ENCODE results near the gene ARHGAP10. TPM values are rescaled to one million over a fixed set of nuclear protein-coding genes. Genes with fewer than 3 reads are reported as not detected.

ARHGAP10 gene
- total RNA-seq, 3 donors from 2014 or later (not counting 1 experiment from before 2014, with no cell fraction given) = 13.9 to 28.7 (median 23.2) TPM

- intact Hi-C loops (cut with micrococcal nuclease) = no loop called here
- no peaks in the 10 kb centered on the region for H3K27me3 Mint-ChIP-seq (ENCODE audit: low read depth in 2 of 2)
- H3K27ac Mint-ChIP-seq = no peak overlapping the region
Observed at GRCh38 chr4:147765121-147765529, 33.2 kb downstream of the ARHGAP10 start.

GRCh38 chr4:147768113-147768512, 36.2 kb downstream of the ARHGAP10 start:
- DNase-seq (no peak), ATAC-seq (no peak)

More at GRCh38 chr4:147765121-147765529, 33.2 kb downstream of the ARHGAP10 start:
- H3K27me3 ChIP-seq (ENCODE audit: control insufficient read depth, insufficient read depth, low read length) = no peaks in the 10 kb centered on the region
- no peak for TF ChIP-seq CTCF (IDR thresholded peaks at IDR 0.05)
- Mint-ChIP-seq H3K36me3 (no peaks in the 10 kb centered on the region), H3K4me3 (no peak overlapping the region), H3K4me1 (peaks cover 32 to 42% of the 10 kb centered on the region in 2 donors), H3K9me3 (no peaks in the 10 kb centered on the region)
- H3K36me3 ChIP-seq (ENCODE audit: control insufficient read depth, insufficient read depth, low read length) = no peaks in the 10 kb centered on the region
- H3K27ac ChIP-seq (ENCODE audit: low read length) = no peak overlapping the region
- no peaks in the 10 kb centered on the region for H3K4me1 ChIP-seq (ENCODE audit: control insufficient read depth, insufficient read depth, low read length)
- no peak for DNase-seq
- no peaks in the 10 kb centered on the region for H3K9me3 ChIP-seq (ENCODE audit: control insufficient read depth, insufficient read depth, low read length)
- WGBS (ENCODE audit: insufficient coverage) = 94% methylated on average over 3 of the region's 3 CpGs
- H3K4me3 ChIP-seq (ENCODE audit: low read length) = no peak overlapping the region
- no peak for ATAC-seq

GRCh38 chr4:147769386-147769785, 37.5 kb downstream of the ARHGAP10 start:
- TF ChIP-seq CTCF (IDR thresholded peaks at IDR 0.05) = no peak
- WGBS (ENCODE audit: insufficient coverage) = 100% methylated on average over 4 of the region's 4 CpGs

More at GRCh38 chr4:147768113-147768512, 36.2 kb downstream of the ARHGAP10 start:
- Histone ChIP-seq H3K27me3 (ENCODE audit: control insufficient read depth, insufficient read depth, low read length) (no peaks in the 10 kb centered on the region), H3K27ac (ENCODE audit: low read length) (no peak overlapping the region), H3K9me3 (ENCODE audit: control insufficient read depth, insufficient read depth, low read length) (no peaks in the 10 kb centered on the region), H3K4me3 (ENCODE audit: low read length) (no peak overlapping the region), H3K36me3 (ENCODE audit: control insufficient read depth, insufficient read depth, low read length) (no peaks in the 10 kb centered on the region), H3K4me1 (ENCODE audit: control insufficient read depth, insufficient read depth, low read length) (no peaks in the 10 kb centered on the region)
- intact Hi-C loops (cut with micrococcal nuclease) = no loop called here
- no peaks in the 10 kb centered on the region for H3K27me3 Mint-ChIP-seq (ENCODE audit: low read depth in 2 of 2)
- H3K9me3 Mint-ChIP-seq = no peaks in the 10 kb centered on the region
- H3K36me3 Mint-ChIP-seq = no peaks in the 10 kb centered on the region
- WGBS (ENCODE audit: insufficient coverage) = 100% methylated on average over 2 of the region's 4 CpGs
- no peak overlapping the region for H3K4me3 Mint-ChIP-seq
- TF ChIP-seq CTCF (IDR thresholded peaks at IDR 0.05) = no peak
- H3K27ac Mint-ChIP-seq = no peak overlapping the region
- peaks cover 12 to 33% of the 10 kb centered on the region in 2 donors for H3K4me1 Mint-ChIP-seq

GRCh38 chr4:147770831-147771230, 38.9 kb downstream of the ARHGAP10 start:
- H3K4me1 Mint-ChIP-seq = peaks cover 11 to 44% of the 10 kb centered on the region in 2 donors
- H3K4me3 Mint-ChIP-seq = no peak overlapping the region
- DNase-seq (no peak), ATAC-seq (no peak)
- no peak overlapping the region for H3K27ac Mint-ChIP-seq
- Histone ChIP-seq H3K4me3 (ENCODE audit: low read length) (no peak overlapping the region), H3K27ac (ENCODE audit: low read length) (no peak overlapping the region), H3K36me3 (ENCODE audit: control insufficient read depth, insufficient read depth, low read length) (no peaks in the 10 kb centered on the region), H3K4me1 (ENCODE audit: control insufficient read depth, insufficient read depth, low read length) (no peaks in the 10 kb centered on the region), H3K9me3 (ENCODE audit: control insufficient read depth, insufficient read depth, low read length) (no peaks in the 10 kb centered on the region), H3K27me3 (ENCODE audit: control insufficient read depth, insufficient read depth, low read length) (no peaks in the 10 kb centered on the region)
- no peaks in the 10 kb centered on the region for H3K9me3 Mint-ChIP-seq
- no peaks in the 10 kb centered on the region for H3K36me3 Mint-ChIP-seq
- H3K27me3 Mint-ChIP-seq (ENCODE audit: low read depth in 2 of 2) = no peaks in the 10 kb centered on the region
- WGBS (ENCODE audit: insufficient coverage) = 92% methylated on average over 2 of the region's 2 CpGs
- intact Hi-C loops (cut with micrococcal nuclease) = no loop called here
- TF ChIP-seq CTCF (IDR thresholded peaks at IDR 0.05) = no peak

More at GRCh38 chr4:147769386-147769785, 37.5 kb downstream of the ARHGAP10 start:
- Histone ChIP-seq H3K27ac (ENCODE audit: low read length) (no peak overlapping the region), H3K4me1 (ENCODE audit: control insufficient read depth, insufficient read depth, low read length) (no peaks in the 10 kb centered on the region), H3K4me3 (ENCODE audit: low read length) (no peak overlapping the region), H3K9me3 (ENCODE audit: control insufficient read depth, insufficient read depth, low read length) (no peaks in the 10 kb centered on the region), H3K27me3 (ENCODE audit: control insufficient read depth, insufficient read depth, low read length) (no peaks in the 10 kb centered on the region), H3K36me3 (ENCODE audit: control insufficient read depth, insufficient read depth, low read length) (no peaks in the 10 kb centered on the region)
- Mint-ChIP-seq H3K4me1 (peaks cover 12 to 41% of the 10 kb centered on the region in 2 donors), H3K4me3 (no peak overlapping the region), H3K36me3 (no peaks in the 10 kb centered on the region), H3K9me3 (no peaks in the 10 kb centered on the region), H3K27me3 (ENCODE audit: low read depth in 2 of 2) (no peaks in the 10 kb centered on the region), H3K27ac (no peak overlapping the region)
- ATAC-seq = no peak
- no peak for DNase-seq
- intact Hi-C loops (cut with micrococcal nuclease) = no loop called here
